Stimulated activated CD8-positive, alpha-beta memory T cell treated with anti-CD3 and anti-CD28 coated beads, Interleukin-2, amount 100 ng/mL, for 1 hour (primary cell): ENCODE measurements around the gene C17orf50.

ENCODE experiments used
- DNase-seq, 2 donors: peaks; one replicate each; pipeline ENCODE4 v3.0.0-alpha.2; 2020; ENCODE audit warnings: low read depth in 2 of 2

Gene C17orf50

GRCh38 chr17:35752945-35753764 lies 7.5 kb upstream of the C17orf50 start, which contains the start of gene GAS2L2:
TSS of gene GAS2L2 (minus strand) at chr17:35753239. CDS start at chr17:35752850, 389 bp downstream.
- DNase-seq: no peak

GRCh38 chr17:35757243-35757642 lies 3.4 kb upstream of the C17orf50 start:
- no peak for DNase-seq

- DNase-seq: no peak
Measured at GRCh38 chr17:35761601-35762000, 914 bp downstream of the C17orf50 start.

GRCh38 chr17:35763767-35764122 lies 3.1 kb downstream of the C17orf50 start:
- no peak for DNase-seq

- peak; percentile 73 to 76 for DNase-seq
Measured at GRCh38 chr17:35764123-35764991, 3.7 kb downstream of the C17orf50 start.

- no peak for DNase-seq
Measured at GRCh38 chr17:35765086-35765710, 4.5 kb downstream of the C17orf50 start.

GRCh38 chr17:35765756-35766488 lies 5.2 kb downstream of the C17orf50 start:
- DNase-seq: no peak

- no peak for DNase-seq
Measured at GRCh38 chr17:35766489-35766877, 5.8 kb downstream of the C17orf50 start.

- no peak for DNase-seq
Measured at GRCh38 chr17:35766903-35767510, 6.3 kb downstream of the C17orf50 start.

GRCh38 chr17:35768797-35769196 lies 8.1 kb downstream of the C17orf50 start:
- no peak for DNase-seq

- DNase-seq: no peak
Measured at GRCh38 chr17:35769895-35770486, 9.3 kb downstream of the C17orf50 start.

GRCh38 chr17:35773129-35773528 lies 12.4 kb downstream of the C17orf50 start:
- DNase-seq: no peak

GRCh38 chr17:35773679-35774425 lies 13.2 kb downstream of the C17orf50 start:
- DNase-seq: no peak

GRCh38 chr17:35774499-35774898 lies 13.8 kb downstream of the C17orf50 start:
- no peak for DNase-seq

- no peak for DNase-seq
Measured at GRCh38 chr17:35775039-35775438, 14.4 kb downstream of the C17orf50 start.

GRCh38 chr17:35775583-35775982 lies 14.9 kb downstream of the C17orf50 start:
- DNase-seq: no peak

- no peak for DNase-seq
Measured at GRCh38 chr17:35778641-35779196, 18.0 kb downstream of the C17orf50 start.

- DNase-seq: no peak
Measured at GRCh38 chr17:35780950-35781349, 20.3 kb downstream of the C17orf50 start.

- DNase-seq: no peak
Measured at GRCh38 chr17:35784895-35785294, 24.2 kb downstream of the C17orf50 start.

- DNase-seq: no peak
Measured at GRCh38 chr17:35786941-35787432, 26.3 kb downstream of the C17orf50 start.
